Measurements from ENCODE around the gene ABCC4.

The ABCC4 gene

GRCh38 chr13:95247852-95248251 is 53.4 kb downstream of the ABCC4 start:
- H3K4me3 ChIP-seq (ENCODE audit: low read length) = no peak overlapping the region
- TF ChIP-seq, protein P1, sequence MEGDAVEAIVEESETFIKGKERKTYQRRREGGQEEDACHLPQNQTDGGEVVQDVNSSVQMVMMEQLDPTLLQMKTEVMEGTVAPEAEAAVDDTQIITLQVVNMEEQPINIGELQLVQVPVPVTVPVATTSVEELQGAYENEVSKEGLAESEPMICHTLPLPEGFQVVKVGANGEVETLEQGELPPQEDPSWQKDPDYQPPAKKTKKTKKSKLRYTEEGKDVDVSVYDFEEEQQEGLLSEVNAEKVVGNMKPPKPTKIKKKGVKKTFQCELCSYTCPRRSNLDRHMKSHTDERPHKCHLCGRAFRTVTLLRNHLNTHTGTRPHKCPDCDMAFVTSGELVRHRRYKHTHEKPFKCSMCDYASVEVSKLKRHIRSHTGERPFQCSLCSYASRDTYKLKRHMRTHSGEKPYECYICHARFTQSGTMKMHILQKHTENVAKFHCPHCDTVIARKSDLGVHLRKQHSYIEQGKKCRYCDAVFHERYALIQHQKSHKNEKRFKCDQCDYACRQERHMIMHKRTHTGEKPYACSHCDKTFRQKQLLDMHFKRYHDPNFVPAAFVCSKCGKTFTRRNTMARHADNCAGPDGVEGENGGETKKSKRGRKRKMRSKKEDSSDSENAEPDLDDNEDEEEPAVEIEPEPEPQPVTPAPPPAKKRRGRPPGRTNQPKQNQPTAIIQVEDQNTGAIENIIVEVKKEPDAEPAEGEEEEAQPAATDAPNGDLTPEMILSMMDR (conservative IDR thresholded peaks at IDR 0.05; ENCODE audit: low read depth, low read length) = no peak
- no peak for DNase-seq (ENCODE audit: low read depth)

DNA sequence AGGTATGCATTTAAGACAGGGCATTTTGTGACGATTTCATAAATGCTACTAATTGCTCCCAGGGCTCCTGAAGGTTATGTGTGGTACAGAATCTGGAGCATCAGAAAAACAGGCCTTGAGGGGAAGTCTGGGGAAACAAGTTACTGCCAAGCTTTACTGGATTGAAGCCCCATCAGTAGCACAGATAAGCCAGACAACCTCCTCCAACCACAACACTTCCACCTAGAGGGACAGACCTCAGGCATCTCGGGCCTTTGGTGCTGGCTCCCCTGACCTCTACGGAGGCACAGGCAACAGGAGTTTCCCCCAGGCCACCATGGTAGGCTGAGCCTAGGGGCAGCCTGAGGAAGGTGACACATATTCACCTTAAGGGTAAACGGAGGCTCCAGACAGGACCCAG is 54.1 kb downstream of the ABCC4 start:
- no peak overlapping the region for H3K4me3 ChIP-seq (ENCODE audit: low read length)
- TF ChIP-seq, protein P1 (conservative IDR thresholded peaks at IDR 0.05; ENCODE audit: low read depth, low read length) = no peak
- DNase-seq (ENCODE audit: low read depth) = no peak

DNA sequence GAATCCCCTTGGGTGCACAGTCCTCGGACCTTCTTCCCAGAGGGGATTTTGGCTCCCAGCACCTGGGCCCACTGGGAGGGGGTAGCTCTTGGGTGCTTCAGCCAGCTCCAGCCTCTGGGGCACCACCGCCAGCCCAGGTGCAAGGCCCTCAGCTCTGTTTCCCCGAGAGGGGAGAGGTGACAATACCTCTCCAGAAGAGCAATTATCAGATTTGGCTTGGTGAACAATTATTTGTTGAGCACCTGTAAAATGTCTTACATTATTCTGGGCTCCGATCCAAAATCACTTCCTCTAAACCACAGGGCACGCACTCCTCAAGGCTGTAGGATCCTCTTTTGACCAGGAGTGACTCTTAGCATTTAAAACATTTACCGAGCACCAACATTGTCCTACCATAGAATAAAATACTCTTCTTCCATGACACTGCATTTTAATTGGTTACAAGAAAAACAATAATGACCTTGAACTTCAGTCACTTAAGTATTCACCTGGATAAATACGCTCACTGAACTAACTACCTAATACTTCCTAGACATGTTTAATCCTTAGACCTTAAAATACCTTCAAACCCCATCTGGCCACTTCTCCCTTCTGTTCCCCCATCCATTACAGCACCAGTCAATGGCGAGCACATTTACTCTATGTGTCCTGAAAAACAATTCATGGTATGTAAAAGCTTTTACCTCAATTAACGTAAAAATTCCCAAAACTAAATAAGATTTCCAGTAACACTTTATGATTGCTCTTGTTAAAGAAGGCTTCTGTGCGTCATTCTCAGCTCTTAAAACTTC is 54.8 kb downstream of the ABCC4 start:
- no peak for DNase-seq (ENCODE audit: low read depth)
- no peak overlapping the region for H3K4me3 ChIP-seq (ENCODE audit: low read length)
- TF ChIP-seq, protein P1 (conservative IDR thresholded peaks at IDR 0.05; ENCODE audit: low read depth, low read length) = no peak

- DNase-seq (ENCODE audit: low read depth) = no peak
- TF ChIP-seq, protein P1 (conservative IDR thresholded peaks at IDR 0.05; ENCODE audit: low read depth, low read length) = no peak
- H3K4me3 ChIP-seq (ENCODE audit: low read length) = no peak overlapping the region
Measured at GRCh38 chr13:95245071-95245470, 56.2 kb downstream of the ABCC4 start.

DNA sequence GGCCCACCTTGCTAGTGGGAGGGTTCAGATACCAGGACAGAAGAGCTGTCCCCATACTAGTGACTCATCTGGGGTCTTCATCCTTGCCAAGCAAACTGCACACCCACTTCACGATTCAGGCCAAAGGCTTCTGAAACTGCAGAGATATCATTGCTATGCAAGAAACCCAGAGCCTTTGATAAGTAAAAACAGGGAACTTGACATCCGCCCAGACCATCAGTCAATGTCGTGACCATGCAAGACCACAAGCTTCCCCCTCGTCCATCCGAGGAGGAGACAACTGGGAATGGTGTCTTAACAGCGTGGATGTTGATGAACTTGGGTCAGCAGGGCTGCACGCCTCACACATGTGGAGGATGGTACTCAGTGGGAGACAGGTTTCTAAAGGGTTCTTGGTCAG is 58.0 kb downstream of the ABCC4 start:
- TF ChIP-seq, protein P1 (conservative IDR thresholded peaks at IDR 0.05; ENCODE audit: low read depth, low read length) = no peak
- no peak for DNase-seq (ENCODE audit: low read depth)
- no peak overlapping the region for H3K4me3 ChIP-seq (ENCODE audit: low read length)

DNA sequence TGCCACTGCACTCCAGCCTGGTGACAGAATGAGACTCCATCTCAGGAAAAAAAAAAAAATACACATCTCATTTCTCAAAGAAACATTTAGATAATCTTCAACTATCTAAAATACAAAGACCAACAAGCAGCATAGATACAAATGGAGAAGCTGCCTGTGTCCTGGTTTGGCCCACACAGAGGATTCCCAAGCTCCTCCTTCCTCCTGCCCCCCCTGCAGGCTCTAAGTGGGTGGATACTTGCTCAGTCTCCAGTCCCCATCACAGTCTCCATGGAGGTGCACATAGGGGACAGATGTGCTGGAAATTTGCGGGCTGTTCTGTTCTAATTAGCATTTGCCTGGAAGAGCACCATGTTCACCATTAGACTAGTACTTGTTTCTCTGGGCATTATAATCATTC is 59.9 kb downstream of the ABCC4 start:
- TF ChIP-seq, protein P1 (conservative IDR thresholded peaks at IDR 0.05; ENCODE audit: low read depth, low read length) = no peak
- DNase-seq (ENCODE audit: low read depth) = no peak
- H3K4me3 ChIP-seq (ENCODE audit: low read length) = no peak overlapping the region

DNA sequence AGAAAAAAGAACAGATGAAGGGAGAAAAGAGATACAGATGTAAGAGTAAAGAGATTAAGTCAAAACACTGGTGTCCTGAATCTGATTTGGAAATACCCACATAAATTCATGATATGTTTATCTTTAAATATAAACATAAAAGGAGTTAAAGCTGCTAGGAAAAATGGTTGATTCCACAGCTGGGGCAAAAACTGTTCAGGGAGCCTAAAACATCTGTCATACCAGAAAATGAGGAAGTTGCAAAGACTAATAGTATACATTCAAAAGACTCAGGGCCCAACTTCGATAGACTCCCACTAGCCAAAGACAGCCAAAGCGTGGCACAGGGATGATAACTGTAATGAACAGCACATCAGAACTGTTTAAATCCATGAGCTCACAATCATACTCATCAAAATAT is 62.0 kb downstream of the ABCC4 start:
- TF ChIP-seq, protein P1 (conservative IDR thresholded peaks at IDR 0.05; ENCODE audit: low read depth, low read length) = no peak
- H3K4me3 ChIP-seq (ENCODE audit: low read length) = no peak overlapping the region
- no peak for DNase-seq (ENCODE audit: low read depth)

All from retinal pigment epithelial cell (primary cell).